ENCODE results near the gene CEP152.
"Not testable (repeated sequence)": the region's sequence is repeated elsewhere in the genome, so short reads cannot be mapped to it uniquely, and the experiment has no call there.

CEP152 gene

DNA sequence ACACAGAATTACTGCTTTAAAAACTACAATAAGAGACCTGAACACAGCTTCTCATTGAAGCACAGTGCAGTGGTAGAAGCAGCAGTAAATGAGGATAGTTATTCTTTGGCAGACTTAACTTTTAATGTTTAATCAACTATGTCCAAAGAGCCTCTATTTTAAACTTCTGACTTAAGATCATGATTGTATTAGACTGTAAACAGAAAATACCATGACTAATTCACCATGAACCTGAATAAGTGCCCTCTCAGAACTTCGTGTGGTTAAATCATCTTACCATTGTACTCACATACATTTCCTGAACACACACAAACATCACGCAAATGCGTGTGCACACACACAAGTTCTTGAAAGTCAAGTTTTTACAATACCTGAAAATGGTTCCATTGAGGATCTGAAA, 13.9 kb downstream of the CEP152 start:
- no peak for DNase-seq
- Histone ChIP-seq H3K4me3 (ENCODE audit: low read depth, low read length) (no peak overlapping the region), H3K4me1 (peaks cover 25% of the 10 kb centered on the region), H3K36me3 (peaks cover 47% of the 10 kb centered on the region), H3K9me3 (no peaks in the 10 kb centered on the region), H3K27me3 (no peaks in the 10 kb centered on the region)
- no peak for TF ChIP-seq CTCF (IDR thresholded peaks at IDR 0.05; ENCODE audit: low read depth, low read length)

DNA sequence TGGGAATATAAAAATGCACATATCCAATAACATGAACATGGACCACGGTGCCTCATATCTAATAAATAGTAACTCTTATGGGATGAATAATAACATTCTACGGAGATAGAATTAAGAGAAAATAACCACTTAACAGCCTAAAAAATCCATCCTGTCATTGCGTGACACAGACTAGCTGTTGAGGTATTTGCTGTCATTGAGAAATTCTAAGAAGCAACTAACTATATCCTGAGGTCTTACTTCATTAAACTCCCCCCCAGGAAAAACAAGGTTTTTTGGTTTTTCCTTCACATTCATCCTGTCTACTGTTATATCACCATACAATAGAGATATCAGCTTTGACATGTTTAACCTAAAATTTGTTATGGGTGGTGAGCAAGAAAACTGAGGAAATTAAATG, 14.3 kb downstream of the CEP152 start:
- Histone ChIP-seq H3K36me3 (peaks cover 49% of the 10 kb centered on the region), H3K4me3 (ENCODE audit: low read depth, low read length) (no peak overlapping the region), H3K27me3 (no peaks in the 10 kb centered on the region), H3K9me3 (no peaks in the 10 kb centered on the region), H3K4me1 (peaks cover 25% of the 10 kb centered on the region)
- TF ChIP-seq CTCF (IDR thresholded peaks at IDR 0.05; ENCODE audit: low read depth, low read length), result no peak
- no peak for DNase-seq

- Histone ChIP-seq H3K36me3 (peaks cover 53% of the 10 kb centered on the region), H3K27me3 (no peaks in the 10 kb centered on the region), H3K9me3 (no peaks in the 10 kb centered on the region), H3K4me1 (peaks cover 23% of the 10 kb centered on the region), H3K4me3 (ENCODE audit: low read depth, low read length) (no peak overlapping the region)
- no peak for DNase-seq
- no peak for TF ChIP-seq CTCF (IDR thresholded peaks at IDR 0.05; ENCODE audit: low read depth, low read length)
Measured at GRCh38 chr15:48795901-48796300, 15.0 kb downstream of the CEP152 start.

- Histone ChIP-seq H3K9me3 (no peaks in the 10 kb centered on the region), H3K4me1 (peaks cover 14% of the 10 kb centered on the region), H3K4me3 (ENCODE audit: low read depth, low read length) (no peak overlapping the region), H3K27me3 (no peaks in the 10 kb centered on the region), H3K36me3 (peaks cover 62% of the 10 kb centered on the region)
- no peak for DNase-seq
- TF ChIP-seq CTCF (IDR thresholded peaks at IDR 0.05; ENCODE audit: low read depth, low read length), result no peak
Measured at GRCh38 chr15:48794697-48795134, 16.2 kb downstream of the CEP152 start.

- H3K27me3 ChIP-seq, result no peaks in the 10 kb centered on the region
- H3K4me1 ChIP-seq, result peaks cover under 1% of the 10 kb centered on the region; the same call in 1 of the 2 replicates
- no peak for DNase-seq
- no peak for TF ChIP-seq CTCF (IDR thresholded peaks at IDR 0.05; ENCODE audit: low read depth, low read length)
- H3K9me3 ChIP-seq, result no peaks in the 10 kb centered on the region
- peaks cover 80% of the 10 kb centered on the region for H3K36me3 ChIP-seq
- H3K4me3 ChIP-seq (ENCODE audit: low read depth, low read length), result no peak overlapping the region
Measured at GRCh38 chr15:48792408-48792807, 18.5 kb downstream of the CEP152 start.

- H3K4me3 ChIP-seq (ENCODE audit: low read depth, low read length); DNase-seq; H3K27me3 ChIP-seq; H3K9me3 ChIP-seq; H3K4me1 ChIP-seq: not testable (repeated sequence)
- peaks cover 65% of the 10 kb centered on the region for H3K36me3 ChIP-seq
Measured at GRCh38 chr15:48790466-48791115, 20.3 kb downstream of the CEP152 start.

Measured in BE2C (cell line).